ENCODE measurements around the gene DPYSL4.

Gene DPYSL4

DNA sequence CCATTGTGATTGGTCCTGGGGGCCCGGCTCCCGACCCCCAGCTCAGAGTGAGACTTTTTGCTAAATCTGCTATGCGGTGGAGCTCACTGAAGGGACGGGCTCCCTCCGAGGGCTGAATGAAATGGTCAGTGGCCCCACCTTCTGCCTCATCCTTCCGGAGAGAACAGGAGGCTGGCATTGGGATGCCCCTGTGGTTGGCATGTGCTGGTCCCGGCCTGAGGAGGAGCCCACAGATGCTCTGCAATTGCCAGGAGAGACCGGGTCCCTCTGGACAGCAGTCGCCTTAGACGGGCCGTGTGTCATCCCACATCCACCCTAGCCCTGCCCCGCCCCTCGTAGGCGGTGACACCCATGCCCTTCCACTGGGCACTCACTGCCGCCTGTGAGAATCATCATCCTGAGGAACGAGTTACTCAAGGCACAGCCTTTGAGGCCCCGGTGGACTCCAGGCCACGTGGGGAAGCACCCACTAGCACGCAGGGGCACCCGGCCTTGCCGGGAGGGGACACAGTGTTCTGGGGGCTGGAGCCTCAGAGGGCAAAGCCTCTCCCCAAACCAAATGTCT is 21.2 kb upstream of the DPYSL4 start:
- TF ChIP-seq, protein P1, sequence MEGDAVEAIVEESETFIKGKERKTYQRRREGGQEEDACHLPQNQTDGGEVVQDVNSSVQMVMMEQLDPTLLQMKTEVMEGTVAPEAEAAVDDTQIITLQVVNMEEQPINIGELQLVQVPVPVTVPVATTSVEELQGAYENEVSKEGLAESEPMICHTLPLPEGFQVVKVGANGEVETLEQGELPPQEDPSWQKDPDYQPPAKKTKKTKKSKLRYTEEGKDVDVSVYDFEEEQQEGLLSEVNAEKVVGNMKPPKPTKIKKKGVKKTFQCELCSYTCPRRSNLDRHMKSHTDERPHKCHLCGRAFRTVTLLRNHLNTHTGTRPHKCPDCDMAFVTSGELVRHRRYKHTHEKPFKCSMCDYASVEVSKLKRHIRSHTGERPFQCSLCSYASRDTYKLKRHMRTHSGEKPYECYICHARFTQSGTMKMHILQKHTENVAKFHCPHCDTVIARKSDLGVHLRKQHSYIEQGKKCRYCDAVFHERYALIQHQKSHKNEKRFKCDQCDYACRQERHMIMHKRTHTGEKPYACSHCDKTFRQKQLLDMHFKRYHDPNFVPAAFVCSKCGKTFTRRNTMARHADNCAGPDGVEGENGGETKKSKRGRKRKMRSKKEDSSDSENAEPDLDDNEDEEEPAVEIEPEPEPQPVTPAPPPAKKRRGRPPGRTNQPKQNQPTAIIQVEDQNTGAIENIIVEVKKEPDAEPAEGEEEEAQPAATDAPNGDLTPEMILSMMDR (IDR thresholded peaks at IDR 0.05), result no peak

DNA sequence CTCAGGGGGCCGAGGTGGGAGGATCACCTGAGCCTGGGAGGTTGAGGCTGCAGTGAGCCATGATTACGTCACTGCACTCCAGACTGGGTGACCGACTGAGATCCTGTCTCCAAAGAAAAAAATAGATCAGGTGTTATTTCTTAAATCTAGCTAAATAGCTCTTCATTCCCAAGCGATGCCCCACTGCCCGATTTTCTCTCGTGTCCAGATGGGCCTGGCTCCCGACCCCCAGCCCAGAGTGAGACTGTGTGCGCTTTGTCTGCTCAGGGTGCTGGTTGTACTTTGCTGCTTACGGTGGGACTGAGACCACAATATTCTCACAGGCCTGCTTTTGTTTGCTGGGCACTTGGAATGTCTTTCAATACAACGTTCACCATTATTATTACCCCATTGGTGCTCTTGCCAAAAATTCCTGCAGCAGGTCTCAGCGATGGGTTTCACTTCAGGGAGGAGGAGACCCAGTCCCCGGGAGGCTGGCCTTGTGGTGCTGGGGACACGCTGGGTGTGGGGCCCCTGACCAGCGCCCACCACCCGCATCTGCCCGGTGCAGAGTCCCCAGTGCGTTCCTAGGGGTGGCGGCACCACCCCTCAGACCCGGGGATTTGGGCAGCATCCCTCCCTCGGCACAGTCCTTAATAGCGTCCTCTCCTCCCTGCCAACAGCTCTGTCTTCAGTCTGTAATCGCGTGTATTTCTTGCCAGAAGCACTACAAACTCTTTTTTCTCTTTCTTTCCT is 20.4 kb upstream of the DPYSL4 start:
- TF ChIP-seq, protein P1 (IDR thresholded peaks at IDR 0.05), result no peak

DNA sequence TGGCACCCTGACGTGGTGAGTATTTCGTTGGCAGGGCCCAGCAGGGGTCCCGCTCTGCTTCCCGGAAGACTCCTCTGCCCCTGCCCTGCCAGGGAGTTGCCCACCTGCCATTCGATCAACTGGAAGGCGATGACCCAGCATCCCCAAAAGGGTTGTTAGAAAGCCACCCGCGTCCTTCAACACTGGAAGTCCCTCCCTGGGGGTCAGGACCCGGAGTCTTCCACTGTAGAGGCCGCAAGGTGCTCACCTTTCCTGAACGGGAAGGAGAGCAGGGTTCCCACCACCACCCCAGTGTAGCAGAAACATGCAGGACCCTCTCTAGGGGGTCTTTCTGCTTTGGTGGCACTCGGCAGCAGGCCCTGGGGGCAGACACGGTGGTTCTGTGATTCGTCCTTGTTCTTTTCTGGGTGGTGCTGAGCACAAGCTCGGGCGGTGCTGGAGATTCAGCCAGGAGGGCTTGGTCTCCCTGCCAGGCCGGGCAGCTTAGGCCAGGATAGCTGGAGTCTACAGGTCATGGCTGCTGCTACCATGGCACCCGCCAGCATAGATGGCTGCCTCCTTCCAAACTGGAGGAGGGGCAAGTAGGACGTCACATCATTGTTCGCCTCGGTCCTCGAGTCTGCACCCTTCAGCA is 19.6 kb upstream of the DPYSL4 start:
- TF ChIP-seq, protein P1 (IDR thresholded peaks at IDR 0.05), result no peak

DNA sequence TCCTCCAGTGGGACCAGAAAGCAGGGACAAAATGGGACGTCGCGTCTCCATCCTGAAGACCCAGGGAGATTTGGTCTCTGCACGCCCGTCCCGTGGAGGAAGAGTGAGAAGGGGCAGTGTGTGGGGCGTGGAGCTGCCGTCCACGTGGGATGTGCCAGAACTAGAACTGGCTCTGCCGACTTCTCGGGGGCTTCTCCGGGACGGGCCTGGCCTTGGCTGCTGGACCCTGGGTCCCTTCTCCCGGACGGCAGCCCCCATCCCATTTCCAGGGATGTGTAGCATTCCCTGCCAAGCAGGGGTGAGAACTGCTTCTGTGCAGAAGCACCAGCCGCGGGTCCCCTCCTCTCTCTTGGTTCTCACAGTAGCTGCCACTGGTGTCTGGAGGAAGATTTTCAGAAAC is 18.8 kb upstream of the DPYSL4 start:
- TF ChIP-seq, protein P1 (IDR thresholded peaks at IDR 0.05), result no peak

DNA sequence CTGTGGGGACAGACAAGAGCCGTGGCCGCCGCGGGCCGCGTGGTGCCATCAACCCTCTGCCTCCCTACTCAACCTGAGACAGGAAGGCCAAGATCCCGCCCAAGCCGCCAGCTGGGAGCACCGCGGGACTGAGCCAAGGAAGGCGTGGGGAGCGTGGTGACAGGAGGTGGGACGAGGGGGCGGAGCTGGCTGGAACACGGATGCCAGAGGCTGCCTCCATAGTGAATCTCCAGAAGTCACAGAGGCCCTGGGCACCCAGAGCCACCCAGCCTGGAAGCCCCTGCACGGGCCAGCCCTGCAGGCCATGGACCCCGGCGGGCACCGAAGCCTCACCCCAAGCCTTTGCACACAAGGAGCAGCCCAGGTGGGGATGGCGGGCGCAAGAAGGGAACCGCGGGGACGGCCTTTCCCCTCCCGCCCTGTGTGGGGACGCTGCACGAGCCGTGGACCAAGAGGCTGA is 18.1 kb upstream of the DPYSL4 start:
- TF ChIP-seq, protein P1 (IDR thresholded peaks at IDR 0.05), result no peak

DNA sequence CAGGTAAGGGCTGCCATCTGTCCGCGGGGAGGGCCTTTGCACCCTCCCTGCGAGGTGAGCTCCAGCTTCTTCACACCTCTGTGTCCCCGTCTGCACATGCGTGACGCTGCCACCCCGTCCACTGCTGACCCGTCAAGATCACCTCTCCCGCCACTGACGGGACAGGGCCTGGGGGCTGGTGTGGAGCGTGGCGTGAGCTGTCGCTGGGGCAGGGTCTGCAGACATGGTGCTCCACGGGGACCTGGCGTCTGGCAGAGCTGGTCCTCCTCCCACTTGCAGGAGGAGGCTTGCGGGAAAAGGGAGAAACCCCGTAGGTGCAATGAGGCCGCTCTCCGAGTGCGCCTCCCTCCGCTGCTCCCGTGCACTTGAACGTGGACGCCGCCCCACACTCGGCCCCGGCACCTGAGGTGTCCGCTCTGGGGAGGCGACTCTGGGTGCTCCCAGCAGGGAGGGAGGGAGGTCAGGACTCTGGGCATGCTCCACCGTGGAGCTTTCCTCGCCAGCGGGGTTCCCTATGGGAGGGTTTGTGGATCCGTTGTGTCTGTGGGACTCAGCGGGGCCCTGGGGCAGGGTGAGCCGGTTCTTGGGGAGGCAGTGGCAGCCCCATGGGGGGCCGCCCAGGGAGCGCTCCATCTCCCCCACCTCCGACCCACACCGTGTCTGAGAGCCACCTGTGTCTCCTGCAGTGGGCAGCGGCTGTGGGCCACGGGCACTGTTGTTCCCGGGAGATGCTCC is 17.6 kb upstream of the DPYSL4 start:
- TF ChIP-seq, protein P1 (IDR thresholded peaks at IDR 0.05), result no peak

DNA sequence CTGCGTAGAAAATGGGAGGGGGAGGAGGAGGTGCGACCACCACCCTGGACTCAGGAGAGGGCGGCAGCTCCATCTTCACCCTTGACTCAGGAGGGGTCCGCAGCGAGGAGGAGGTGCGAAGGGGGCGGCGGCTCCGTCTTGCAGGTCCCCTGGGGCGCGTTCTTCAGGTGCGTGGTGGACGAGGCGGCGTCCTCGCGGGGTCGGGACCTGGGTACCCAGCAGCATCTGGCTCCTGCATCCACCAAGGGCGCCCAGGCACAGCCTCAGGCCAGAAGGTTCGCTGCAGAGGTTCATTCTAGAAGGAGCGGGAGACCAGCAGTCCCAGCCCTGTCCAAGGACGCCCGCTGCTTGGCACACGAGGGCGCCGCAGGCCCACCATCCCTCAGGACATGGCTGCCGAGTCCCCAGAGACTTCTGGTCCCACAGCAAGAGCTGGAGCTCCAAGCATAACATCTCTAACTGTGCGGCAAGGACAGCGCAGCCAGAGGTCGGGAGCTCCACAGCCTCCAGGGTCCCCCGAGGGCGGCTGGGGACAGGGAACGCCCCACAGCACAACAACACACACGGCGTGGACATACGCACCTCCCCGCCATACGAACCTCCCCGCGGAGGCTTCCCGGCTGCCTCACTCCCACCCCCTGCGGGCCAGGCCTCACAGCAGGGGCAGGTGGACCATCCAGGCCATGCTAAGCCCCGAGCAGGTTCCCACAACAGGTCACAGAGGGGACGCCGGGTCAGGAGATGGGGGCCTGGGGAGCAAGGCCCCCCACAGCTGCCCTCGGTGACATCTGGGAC is 16.8 kb upstream of the DPYSL4 start:
- TF ChIP-seq, protein P1 (IDR thresholded peaks at IDR 0.05), result no peak

All from LNCAP (cell line).